Activated CD4-positive, alpha-beta T cell treated with anti-CD3 and anti-CD28 coated beads for 4 hours (primary cell): ENCODE measurements around the gene ST6GAL1.
"Not testable (repeated sequence)": the region's sequence is repeated elsewhere in the genome, so short reads cannot be mapped to it uniquely, and the experiment has no call there.

Experiments
- DNase-seq, 2 donors: peaks; one replicate each; pipeline ENCODE4 v3.0.0-alpha.2; 2020

The ST6GAL1 gene

GRCh38 chr3:187052427-187052826 is 122.1 kb downstream of the ST6GAL1 start:
- DNase-seq: not testable (repeated sequence)

GRCh38 chr3:187054433-187054832 is 124.1 kb downstream of the ST6GAL1 start:
- not testable (repeated sequence) for DNase-seq

GRCh38 chr3:187057803-187058202 is 127.5 kb downstream of the ST6GAL1 start:
- DNase-seq: not testable (repeated sequence)

GRCh38 chr3:187061748-187062147 is 131.4 kb downstream of the ST6GAL1 start:
- no peak for DNase-seq

GRCh38 chr3:187062526-187063177 is 132.3 kb downstream of the ST6GAL1 start:
- DNase-seq: no peak

- DNase-seq: no peak
Measured at GRCh38 chr3:187063286-187064121, 133.2 kb downstream of the ST6GAL1 start.

- no peak for DNase-seq
Measured at GRCh38 chr3:187064210-187065115, 134.1 kb downstream of the ST6GAL1 start.

- DNase-seq: peak; percentile 55 to 58
Measured at GRCh38 chr3:187066228-187066995, 136.1 kb downstream of the ST6GAL1 start.

- no peak for DNase-seq
Measured at GRCh38 chr3:187068787-187069186, 138.5 kb downstream of the ST6GAL1 start.

GRCh38 chr3:187069857-187070516 is 139.7 kb downstream of the ST6GAL1 start:
- no peak for DNase-seq

GRCh38 chr3:187072102-187072501 is 141.8 kb downstream of the ST6GAL1 start:
- DNase-seq: no peak

- no peak for DNase-seq
Measured at GRCh38 chr3:187072511-187072910, 142.2 kb downstream of the ST6GAL1 start.

GRCh38 chr3:187073581-187074098 is 143.3 kb downstream of the ST6GAL1 start:
- no peak for DNase-seq

- DNase-seq: no peak
Measured at GRCh38 chr3:187074846-187075245, 144.5 kb downstream of the ST6GAL1 start.

GRCh38 chr3:187076297-187076696 is 146.0 kb downstream of the ST6GAL1 start:
- DNase-seq: no peak

- no peak for DNase-seq
Measured at GRCh38 chr3:187077085-187077484, 146.8 kb downstream of the ST6GAL1 start.

GRCh38 chr3:187077537-187077936 is 147.2 kb downstream of the ST6GAL1 start:
- no peak for DNase-seq

GRCh38 chr3:187079090-187080022 is 149.0 kb downstream of the ST6GAL1 start:
- DNase-seq: no peak

GRCh38 chr3:187080799-187081450 is 150.6 kb downstream of the ST6GAL1 start:
- DNase-seq: no peak
